Dermis blood vessel endothelial cell (primary cell): ENCODE data around the gene USP24. TPM values are rescaled to one million over a fixed set of nuclear protein-coding genes. Genes with fewer than 3 reads are reported as not detected.
"Not testable (repeated sequence)": the region's sequence is repeated elsewhere in the genome, so short reads cannot be mapped to it uniquely, and the experiment has no call there.

Experiments used
- DNase-seq: peaks from one replicate; pipeline ENCODE4 v3.0.0; 2010
- total RNA-seq: library from RNA; depleted of rRNA; stranded (reverse); fragments of >200 nt; gene quantifications from 2 replicates; pipeline ENCODE4 v1.2.3, GENCODE V29; 2014

Gene USP24
- total RNA-seq, 1 donor from 2014 or later, result 57.9 TPM

DNA sequence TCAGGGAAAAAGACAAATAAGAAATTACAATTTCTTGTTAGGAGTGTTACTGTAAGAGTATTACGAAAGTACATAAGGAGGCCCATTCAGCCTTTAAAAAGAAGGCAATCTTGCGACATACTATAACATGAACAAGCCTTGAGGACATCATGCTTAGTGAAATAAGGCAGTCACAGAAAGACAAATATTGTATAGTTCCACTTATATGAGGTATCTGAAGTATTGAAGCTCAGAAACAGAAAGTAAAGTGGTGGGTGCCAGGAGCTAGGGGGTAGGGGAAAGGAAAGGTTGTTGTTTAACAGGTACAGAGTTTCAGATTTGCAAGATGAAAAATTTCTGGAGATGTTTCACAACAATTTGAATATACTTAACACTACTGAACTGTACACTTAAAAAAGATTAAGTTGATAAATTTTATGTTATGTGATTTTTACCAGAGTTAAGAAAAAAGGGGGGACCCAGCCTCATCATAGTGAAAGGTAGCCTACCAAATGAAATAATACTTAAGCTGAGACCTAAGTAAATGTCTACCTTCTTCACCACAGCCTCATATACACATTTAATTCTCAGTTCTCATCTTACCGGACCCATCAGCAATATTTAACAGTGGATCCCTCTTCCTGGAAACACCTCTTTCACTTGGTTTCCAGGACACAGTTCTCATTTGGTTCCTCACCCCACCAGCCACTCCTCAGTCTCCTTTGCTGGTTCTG, 19.5 kb downstream of the USP24 start:
- no peak for DNase-seq

GRCh38 chr1:55194851-55195250, 20.3 kb downstream of the USP24 start:
- DNase-seq, result no peak

DNA sequence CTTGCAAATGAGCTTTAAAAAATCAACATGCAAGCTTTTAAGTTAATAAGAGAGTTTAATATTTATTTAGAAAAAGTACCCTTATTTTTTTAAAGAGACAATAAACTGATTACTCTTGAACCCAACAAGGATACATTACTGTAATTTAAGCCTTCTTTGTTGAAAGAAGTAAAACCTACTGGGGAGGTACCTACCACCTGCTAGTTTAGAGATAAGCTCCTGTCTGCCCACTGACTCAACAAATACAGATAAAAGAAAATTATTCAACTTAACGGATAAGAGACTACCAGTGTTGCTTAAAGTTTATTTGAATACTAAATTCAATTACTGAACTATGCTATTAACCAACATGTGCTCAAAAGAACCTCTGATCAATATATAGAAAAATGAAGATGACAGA, 23.1 kb downstream of the USP24 start:
- no peak for DNase-seq

- not testable (repeated sequence) for DNase-seq
These were observed 23.8 kb downstream of the USP24 start for GRCh38 chr1:55191219-55191952.

GRCh38 chr1:55190109-55190508, 25.1 kb downstream of the USP24 start:
- DNase-seq, result no peak

DNA sequence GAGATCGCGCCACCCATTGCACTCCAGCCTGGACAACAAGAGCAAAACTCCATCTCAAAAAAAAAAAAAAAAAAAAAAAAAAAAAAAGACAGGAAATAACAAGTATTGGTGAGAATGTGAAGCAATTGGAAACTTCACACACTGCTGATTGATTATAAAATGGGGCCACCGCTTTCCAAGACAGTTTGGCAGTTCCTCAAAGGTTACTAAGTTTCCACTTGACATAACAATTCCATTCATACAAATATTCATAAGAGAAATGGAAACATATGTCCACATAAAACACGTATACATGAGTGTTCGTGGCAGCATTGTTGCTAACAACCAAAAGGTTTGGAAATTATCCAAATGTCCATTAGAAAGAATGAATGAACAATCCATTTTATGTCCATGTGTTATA, 26.3 kb downstream of the USP24 start:
- no peak for DNase-seq

DNA sequence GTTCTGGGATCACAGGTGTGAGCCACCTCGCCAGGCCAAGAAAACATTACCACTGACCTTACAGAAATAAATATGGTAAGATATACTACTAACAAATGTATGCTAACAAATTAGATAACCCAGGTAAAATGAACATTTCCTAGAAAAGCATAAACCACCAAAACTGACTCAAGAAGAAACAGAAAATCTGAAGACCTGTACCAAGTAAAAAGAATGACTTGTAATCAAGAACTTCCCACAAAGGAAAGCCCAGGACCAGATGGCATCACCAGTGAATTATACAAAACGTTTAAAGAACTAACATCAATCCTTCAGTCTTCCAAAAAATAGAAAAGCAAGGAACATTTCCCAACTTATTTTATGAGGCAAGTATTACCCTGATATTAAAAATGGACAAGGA, 29.3 kb downstream of the USP24 start:
- DNase-seq, result no peak

DNA sequence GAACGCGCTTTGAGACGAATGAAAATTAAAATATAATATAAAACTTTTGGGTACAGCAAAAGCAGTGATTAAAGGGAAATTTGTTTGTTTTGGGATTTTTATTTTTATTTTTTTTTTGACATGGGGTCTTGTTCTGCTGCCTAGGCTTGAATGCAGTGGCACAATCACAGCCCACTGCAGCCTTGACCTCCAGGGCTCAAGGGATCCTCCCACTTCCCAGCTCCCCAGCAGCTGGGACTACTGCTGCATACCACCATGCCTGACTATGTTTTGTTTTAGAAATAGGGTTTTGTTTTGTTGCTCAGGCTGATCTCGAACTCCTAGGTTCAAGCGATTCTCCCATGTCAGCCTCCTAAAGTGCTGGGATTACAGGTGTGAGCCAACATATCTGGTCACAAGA, 30.3 kb downstream of the USP24 start:
- DNase-seq, result no peak

DNA sequence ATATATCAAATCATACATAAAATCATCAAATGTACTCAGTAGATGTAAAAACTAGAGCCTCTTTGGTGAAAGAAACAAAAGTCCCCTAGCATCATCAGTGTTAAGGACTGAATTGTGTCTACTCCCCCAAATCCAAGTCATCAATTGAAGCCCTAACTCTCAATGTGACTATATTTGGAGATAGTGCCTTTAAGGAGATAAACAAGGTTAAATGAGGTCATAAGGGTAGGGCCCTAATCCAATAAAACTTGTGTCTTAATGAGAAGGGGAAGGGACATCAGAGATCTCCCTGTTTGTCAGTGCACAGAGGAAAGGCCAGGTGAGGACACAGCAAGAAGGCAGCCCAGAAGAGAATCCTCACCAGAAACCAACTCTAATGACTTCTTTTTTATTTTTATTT, 33.5 kb downstream of the USP24 start:
- DNase-seq, result no peak

DNA sequence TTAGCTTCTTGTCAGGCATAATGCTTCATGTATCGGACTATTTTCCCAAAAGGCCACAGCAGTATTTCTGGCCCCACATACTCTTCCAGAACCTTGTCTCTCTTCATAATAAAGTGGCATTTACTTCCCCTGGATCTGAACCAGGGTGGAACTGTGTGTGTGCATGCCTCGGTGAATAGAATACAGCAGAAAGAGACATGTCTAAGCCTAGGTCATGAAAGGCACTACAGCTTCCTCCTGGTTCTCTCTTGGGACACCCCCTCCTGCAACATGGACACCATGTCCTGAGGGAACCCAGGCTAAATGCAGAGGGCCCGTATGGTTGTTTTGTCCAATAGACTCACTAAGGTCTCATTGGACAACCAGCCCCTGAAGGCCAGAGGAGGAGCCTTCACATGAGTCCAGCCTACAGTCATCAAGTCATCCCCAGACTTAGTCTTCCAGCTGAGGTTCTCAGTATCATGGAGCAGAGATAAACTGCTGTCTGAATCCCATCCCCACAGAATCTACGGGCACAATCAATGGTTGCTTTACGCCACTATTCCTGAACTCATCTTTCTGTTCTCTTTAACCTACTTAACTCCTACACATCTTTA, 35.0 kb downstream of the USP24 start:
- DNase-seq, result no peak

DNA sequence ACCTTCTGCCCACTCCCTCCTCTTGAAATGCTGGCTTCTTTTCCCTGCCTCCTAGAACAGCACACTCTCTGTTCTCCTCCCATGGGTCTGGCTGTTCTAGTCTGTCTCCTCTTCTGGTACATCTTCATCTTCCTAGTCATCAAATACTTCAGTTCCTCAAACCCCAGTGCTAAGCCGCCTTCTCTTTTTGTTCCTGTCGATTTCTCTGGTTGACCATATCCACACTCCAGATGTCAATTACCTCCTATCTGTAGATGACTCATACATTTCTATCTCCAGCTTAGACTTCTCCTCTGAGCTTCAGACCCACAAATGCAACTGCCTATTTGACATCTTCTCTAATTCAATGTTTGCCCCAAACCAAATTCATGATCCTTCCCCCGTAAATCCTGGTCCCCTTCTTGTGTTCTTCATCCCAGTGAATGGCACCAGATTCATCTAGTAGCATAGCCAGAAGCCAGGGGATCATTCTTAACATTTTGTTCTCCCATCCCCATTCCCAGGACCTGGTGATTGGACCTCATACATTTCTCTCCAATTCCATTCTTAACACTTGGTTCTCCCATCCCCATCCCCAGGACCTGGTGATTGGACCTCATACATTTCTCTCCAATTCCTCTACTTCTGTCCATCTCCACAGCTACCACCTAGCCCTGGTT, 35.9 kb downstream of the USP24 start:
- no peak for DNase-seq

DNA sequence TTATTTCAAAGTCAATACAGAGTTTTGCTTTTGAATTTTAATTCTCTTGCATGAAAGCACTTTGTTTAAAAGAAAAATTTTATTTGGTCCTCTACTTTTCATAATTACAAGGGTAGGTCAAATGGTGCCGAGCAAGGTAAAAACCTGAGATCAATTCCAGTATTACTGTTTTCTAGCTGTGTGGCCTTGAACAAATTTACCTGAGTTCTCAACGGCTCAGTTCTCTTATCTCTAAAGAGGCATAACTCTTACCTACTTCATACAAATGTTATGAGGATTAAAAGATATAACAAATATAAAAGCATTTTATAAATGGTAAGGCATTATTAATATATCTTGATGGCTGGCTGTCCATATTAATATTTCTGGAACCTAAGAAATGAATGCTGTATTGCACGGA, 42.5 kb downstream of the USP24 start:
- DNase-seq, result no peak

GRCh38 chr1:55172272-55172671, 42.9 kb downstream of the USP24 start:
- no peak for DNase-seq

GRCh38 chr1:55171694-55172093, 43.5 kb downstream of the USP24 start:
- DNase-seq, result no peak

GRCh38 chr1:55170426-55170825, 44.7 kb downstream of the USP24 start:
- no peak for DNase-seq

DNA sequence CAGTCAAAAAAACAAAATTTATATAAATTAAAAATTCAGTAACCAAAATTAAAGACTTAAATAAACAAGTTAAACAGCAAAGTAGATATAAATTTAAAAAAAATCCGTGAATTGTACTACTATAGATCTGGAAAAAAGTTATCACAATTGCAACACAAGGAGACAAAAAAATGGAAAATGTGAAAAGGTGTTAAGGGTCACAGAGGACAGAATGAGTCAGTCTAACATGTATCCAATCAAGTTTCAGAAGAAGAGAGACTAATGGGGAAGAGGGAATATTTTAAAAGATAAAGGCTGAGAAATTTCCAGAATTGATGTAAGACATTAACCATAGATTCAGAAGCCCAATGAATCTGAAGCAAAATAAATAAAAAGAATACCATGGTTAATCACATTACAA, 46.0 kb downstream of the USP24 start:
- DNase-seq, result no peak

DNA sequence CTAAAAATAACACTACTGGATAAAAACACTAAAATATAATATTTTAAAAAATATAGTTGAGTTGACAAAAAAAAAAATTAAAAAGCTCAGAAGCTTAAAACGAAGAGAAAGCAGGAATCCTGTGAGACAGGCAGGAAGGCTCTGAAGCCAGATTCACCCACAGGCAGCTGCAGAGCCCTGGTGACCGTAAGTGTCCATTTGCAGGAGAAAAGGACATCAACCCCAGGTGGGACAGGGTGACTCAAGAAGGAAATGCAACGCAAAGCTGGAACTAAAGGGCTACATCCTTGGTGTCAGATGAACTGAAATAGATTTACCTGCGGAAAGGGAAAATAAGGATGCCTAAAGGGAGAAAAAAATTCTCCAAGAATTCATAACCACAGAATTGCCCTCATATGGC, 46.8 kb downstream of the USP24 start:
- no peak for DNase-seq

DNA sequence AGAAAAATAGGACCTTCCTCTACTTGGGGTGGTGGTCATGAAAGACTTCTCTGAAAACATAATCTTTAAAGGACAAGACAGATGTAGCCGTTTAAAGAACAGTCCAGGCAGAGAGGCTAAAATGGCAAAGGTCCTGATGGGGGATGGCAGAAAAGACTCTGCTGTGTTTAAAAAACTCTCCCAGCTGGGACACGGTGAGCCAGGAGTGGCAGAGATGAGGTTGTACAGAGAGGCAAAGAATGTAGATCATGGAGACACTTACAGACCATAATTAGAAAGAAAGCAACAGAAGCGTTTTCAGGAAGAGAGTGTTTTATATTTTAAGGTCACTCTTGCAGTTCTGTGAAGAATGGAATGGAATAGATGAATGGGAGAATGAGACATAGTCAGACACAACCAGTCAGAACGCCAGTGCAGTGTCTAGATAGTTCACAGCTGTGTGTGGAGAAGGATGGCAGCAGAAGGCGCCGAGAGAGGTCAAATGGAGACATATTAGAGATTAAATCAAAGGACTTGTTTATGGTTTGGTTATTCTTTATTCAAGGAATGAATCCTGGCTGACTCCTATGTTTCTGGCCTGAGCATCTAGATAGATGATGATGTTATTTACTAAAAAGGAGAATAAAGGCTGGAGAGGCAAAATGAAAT, 47.8 kb downstream of the USP24 start:
- DNase-seq, result no peak

- DNase-seq, result no peak
These were observed 50.3 kb downstream of the USP24 start for GRCh38 chr1:55164906-55165305.

DNA sequence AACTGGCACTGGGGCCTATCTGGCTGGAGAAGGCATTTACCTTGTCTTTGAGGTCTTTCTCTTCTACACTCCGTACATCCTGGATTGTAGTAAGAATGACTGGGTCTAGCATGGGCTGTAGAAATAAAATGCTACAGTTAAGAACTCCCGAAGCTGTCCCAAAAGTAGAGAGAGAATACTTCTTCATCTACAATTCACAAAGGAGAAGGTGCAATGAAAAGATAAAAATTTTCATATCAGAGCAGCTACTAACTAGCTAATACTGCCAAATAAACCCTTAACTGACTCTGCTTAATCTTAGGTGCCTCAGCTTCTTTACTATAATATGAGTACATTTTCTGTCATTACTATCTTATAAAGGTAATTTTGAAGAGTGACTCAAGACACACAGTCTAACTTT, 55.6 kb downstream of the USP24 start:
- no peak for DNase-seq

- no peak for DNase-seq
These were observed 58.6 kb downstream of the USP24 start for GRCh38 chr1:55156608-55157007.

GRCh38 chr1:55156093-55156492, 59.1 kb downstream of the USP24 start:
- no peak for DNase-seq

GRCh38 chr1:55155522-55155921, 59.6 kb downstream of the USP24 start:
- DNase-seq, result peak; percentile 76
